IMR-90 (cell line): Measurements from ENCODE around the gene SLF2. TPM values are rescaled to one million over a fixed set of nuclear protein-coding genes. Genes with fewer than 3 reads are reported as not detected.
"Not testable (repeated sequence)": the region's sequence is repeated elsewhere in the genome, so short reads cannot be mapped to it uniquely, and the experiment has no call there.

Experiments
- ATAC-seq: fragments of 200-7000 bp; cut with Tn5 transposase; 2 replicates; pipeline ENCODE4 v1.9.1; 2020; ENCODE audit warnings: low read depth, mild to moderate bottlenecking, moderate library complexity
- BruUV-seq: library from RNA; stranded (reverse); fragments of 400-500 nt; replicated peaks from 2 replicates; lab custom pipeline; 2021; lab: Mats Ljungman, UMichigan
- CTCF ChIA-PET: fragments of 300-600 bp; formaldehyde crosslinking; extraction: SDS; loops from one replicate; lab custom pipeline; 2021; ENCODE audit warnings: antibody characterized with exemption; lab: Yijun Ruan, JAX
- POLR2A ChIA-PET: fragments of 300-600 bp; sonication (Branson Sonifier 250); formaldehyde crosslinking; loops from one replicate; lab custom pipeline; 2022; ENCODE audit warnings: antibody characterized with exemption; ENCODE audit not compliant: unreplicated experiment; lab: Charles Lee
- DNase-seq: peaks from one replicate; pipeline ENCODE4 v3.0.0; 2013
- H2AFZ ChIP-seq: replicated peaks from 2 replicates; pipeline ENCODE3; 2013; ENCODE audit warnings: low read length, mild to moderate bottlenecking; ENCODE audit not compliant: poor library complexity
- H2AK5ac ChIP-seq: 2 replicates; pipeline ENCODE4 v1.6.1; 2013; ENCODE audit warnings: low read depth, low read length, inconsistent platforms
- H2AK9ac ChIP-seq: replicated peaks from 2 replicates; pipeline ENCODE3; 2013; ENCODE audit warnings: mild to moderate bottlenecking, low read depth, low read length, moderate library complexity; ENCODE audit not compliant: poor library complexity
- H2BK120ac ChIP-seq: 2 replicates; pipeline ENCODE4 v1.6.1; 2013; ENCODE audit warnings: low read depth, low read length, inconsistent platforms
- H2BK15ac ChIP-seq: 3 replicates; pipeline ENCODE4 v1.6.1; 2013; ENCODE audit warnings: low read depth, low read length, inconsistent platforms
- H2BK20ac ChIP-seq: 2 replicates; pipeline ENCODE4 v1.6.1; 2013; ENCODE audit warnings: low read depth, mild to moderate bottlenecking, inconsistent platforms, low read length, moderate library complexity
- H2BK5ac ChIP-seq: 2 replicates; pipeline ENCODE4 v1.6.1; 2013; ENCODE audit warnings: mild to moderate bottlenecking, low read depth, low read length, inconsistent platforms; ENCODE audit not compliant: poor library complexity, severe bottlenecking
- H3K14ac ChIP-seq: replicated peaks from 2 replicates; pipeline ENCODE4 v1.6.1; 2013; ENCODE audit warnings: low read depth, low read length, inconsistent platforms
- H3K18ac ChIP-seq: 2 replicates; pipeline ENCODE4 v1.6.1; 2013; ENCODE audit warnings: low read depth, low read length, control low read depth
- H3K23ac ChIP-seq: 2 replicates; pipeline ENCODE4 v1.6.1; 2013; ENCODE audit warnings: low read depth, low read length, inconsistent platforms
- H3K27ac ChIP-seq: 2 replicates; pipeline ENCODE4 v1.5.1; 2013; ENCODE audit warnings: mild to moderate bottlenecking, control low read depth, low read length; ENCODE audit not compliant: insufficient read depth
- H3K27me3 ChIP-seq: 2 replicates; pipeline ENCODE4 v1.6.1; 2013; ENCODE audit warnings: low read length; ENCODE audit not compliant: control insufficient read depth, insufficient read depth
- H3K36me3 ChIP-seq: 2 replicates; pipeline ENCODE4 v1.6.1; 2013; ENCODE audit warnings: low read length, mixed read lengths; ENCODE audit not compliant: control insufficient read depth, insufficient read depth
- H3K4ac ChIP-seq: 2 replicates; pipeline ENCODE4 v1.6.1; 2013; ENCODE audit warnings: low read depth, low read length, inconsistent platforms
- H3K4me1 ChIP-seq: 2 replicates; pipeline ENCODE4 v1.6.1; 2013; ENCODE audit warnings: low read length, mixed read lengths; ENCODE audit not compliant: control insufficient read depth, insufficient read depth
- H3K4me2 ChIP-seq: 2 replicates; pipeline ENCODE4 v1.6.1; 2013; ENCODE audit warnings: low read depth, mild to moderate bottlenecking, control low read depth, low read length, moderate library complexity
- H3K4me3 ChIP-seq: 2 replicates; pipeline ENCODE4 v1.5.1; 2013; ENCODE audit warnings: low read depth, mild to moderate bottlenecking, control low read depth, low read length, moderate library complexity; ENCODE audit not compliant: insufficient read depth
- H3K56ac ChIP-seq: 2 replicates; pipeline ENCODE4 v1.6.1; 2013; ENCODE audit warnings: low read length, inconsistent platforms; ENCODE audit not compliant: insufficient read depth; ENCODE audit errors: extremely low read depth
- H3K79me1 ChIP-seq, 2 experiments: 2 replicates each; pipeline ENCODE4 v1.6.1; 2013; ENCODE audit warnings: low read length in 2 of 2, inconsistent platforms in 1 of 2, low read depth in 1 of 2
- H3K9ac ChIP-seq: 2 replicates; pipeline ENCODE4 v1.6.1; 2013; ENCODE audit warnings: low read depth, low read length, control low read depth
- H3K9me1 ChIP-seq: 2 replicates; pipeline ENCODE4 v1.6.1; 2013; ENCODE audit warnings: low read length, inconsistent platforms; ENCODE audit not compliant: insufficient read depth
- H3K9me3 ChIP-seq: 2 replicates; pipeline ENCODE4 v1.6.1; 2013; ENCODE audit warnings: low read length; ENCODE audit not compliant: control insufficient read depth, insufficient read depth
- H4K20me1 ChIP-seq: 2 replicates; pipeline ENCODE4 v1.6.1; 2013; ENCODE audit warnings: low read length, inconsistent platforms; ENCODE audit not compliant: insufficient read depth
- H4K5ac ChIP-seq: 2 replicates; pipeline ENCODE4 v1.6.1; 2013; ENCODE audit warnings: mild to moderate bottlenecking, low read depth, low read length, control low read depth
- H4K8ac ChIP-seq, 2 experiments: 2 replicates each; pipeline ENCODE4 v1.6.1; 2013; ENCODE audit warnings: low read depth in 2 of 2, low read length in 2 of 2, control low read depth in 1 of 2, inconsistent platforms in 1 of 2
- H4K91ac ChIP-seq: 2 replicates; pipeline ENCODE4 v1.6.1; 2013; ENCODE audit warnings: low read depth, low read length, inconsistent platforms; ENCODE audit not compliant: insufficient read depth
- WGBS, 2 experiments: methylation state at CpG; one replicate each; pipeline versions ENCODE4 v1.1.5 to v1.1.7; 2013; ENCODE audit warnings: missing lambda C conversion rate in 2 of 2; ENCODE audit not compliant: insufficient read length in 1 of 2; ENCODE audit errors: extremely low coverage in 2 of 2; 5-methylcytosine and 5-hydroxymethylcytosine counted together
- dilution Hi-C: fragments of 300-500 bp; cut with HindIII; formaldehyde crosslinking; loops from one replicate; pipeline ENCODE4 v1.14.3; 2018; ENCODE audit warnings: low sequenced_read_pairs; ENCODE audit not compliant: unreplicated experiment
- in situ Hi-C: fragments of 300-500 bp; cut with MboI; formaldehyde crosslinking; loops from 3 replicates; pipeline ENCODE4 v1.14.3; 2019; ENCODE audit warnings: low sequenced_read_pairs, inconsistent platforms, mixed read lengths
- intact Hi-C: fragments of 100-400 bp; cut with micrococcal nuclease; formaldehyde crosslinking; loops from 2 replicates; pipeline ENCODE4 v1.10.0; 2022
- polyA plus RNA-seq, 3 experiments: library from polyadenylated mRNA; depleted of rRNA; stranded (reverse); fragments of >200 nt; gene quantifications; 2 replicates each; pipeline ENCODE4 v1.2.3, GENCODE V29; 2012; ENCODE audit warnings: low replicate concordance in 1 of 3
- total RNA-seq: library from RNA; depleted of rRNA; stranded (reverse); fragments of >200 nt; gene quantifications from 2 replicates; pipeline ENCODE4 v1.2.3, GENCODE V29; 2012

The SLF2 gene
- total and polyA plus RNA-seq, 2 of the 4 experiments (the other 2 are of a cell fraction): 8.5 to 21.7 TPM

- H3K56ac ChIP-seq, H2AFZ ChIP-seq, H3K4me1 ChIP-seq, H3K27ac ChIP-seq, H3K79me1 ChIP-seq, ATAC-seq, H4K20me1 ChIP-seq, H3K4me3 ChIP-seq, H3K23ac ChIP-seq, H2BK15ac ChIP-seq, H3K9me1 ChIP-seq, H2AK5ac ChIP-seq, H2BK5ac ChIP-seq, DNase-seq, dilution Hi-C loops, BruUV-seq, intact Hi-C loops, H3K27me3 ChIP-seq, H2AK9ac ChIP-seq, in situ Hi-C loops, H4K91ac ChIP-seq, H3K18ac ChIP-seq, H3K4ac ChIP-seq, H2BK20ac ChIP-seq, H3K9me3 ChIP-seq, H4K5ac ChIP-seq, H2BK120ac ChIP-seq, H3K9ac ChIP-seq, H4K8ac ChIP-seq, H3K4me2 ChIP-seq, POLR2A ChIA-PET, H3K14ac ChIP-seq, CTCF ChIA-PET: not testable (repeated sequence)
- WGBS, 2 experiments: no CpG with 5 or more reads among the region's 8 CpGs
- H3K36me3 ChIP-seq: peaks cover 17% of the 10 kb centered on the region
These were observed 62.6 kb downstream of the SLF2 start for GRCh38 chr10:100975397-100975796.
